HG03342 (cell line): ENCODE measurements around the gene MAP7D2.
"Not testable (repeated sequence)": the region's sequence is repeated elsewhere in the genome, so short reads cannot be mapped to it uniquely, and the experiment has no call there.

ENCODE experiments used
- ATAC-seq: cut with Tn5 transposase; IDR thresholded peaks from one replicate; pipeline ENCODE4 v1.9.1; 2021; ENCODE audit warnings: mild to moderate bottlenecking, moderate library complexity; ENCODE audit not compliant: unreplicated experiment

The MAP7D2 gene

GRCh38 chrX:20116577-20117240 is at the start of gene MAP7D2:
Gene MAP7D2, minus strand, starts transcription at chrX:20116907. Its CDS starts 28 bp downstream, at chrX:20116879.
- ATAC-seq, result no peak

- ATAC-seq, result not testable (repeated sequence)
Measured at GRCh38 chrX:20162516-20162915, 45.8 kb upstream of the MAP7D2 start.

GRCh38 chrX:20159797-20160385 is 43.2 kb upstream of the MAP7D2 start:
- no peak for ATAC-seq

DNA sequence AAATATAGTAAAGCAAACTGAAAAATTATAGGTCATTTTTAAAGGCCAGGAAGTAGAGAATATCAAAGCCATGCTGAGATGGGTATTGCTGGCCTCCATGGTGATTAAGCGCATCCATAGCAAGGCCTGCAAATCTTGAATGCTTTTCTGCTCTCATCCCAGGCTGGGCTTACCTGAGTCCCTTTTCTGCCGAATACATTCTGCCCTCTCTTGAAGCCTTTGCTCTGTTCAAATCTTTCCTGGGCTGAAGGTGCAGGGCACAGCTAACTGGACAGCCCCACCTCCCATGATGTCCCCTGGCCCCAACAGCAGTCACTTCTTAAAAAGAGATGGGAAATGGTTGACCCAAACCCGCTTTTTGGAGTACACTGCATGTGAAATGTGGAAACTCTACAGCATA is 35.0 kb upstream of the MAP7D2 start:
- ATAC-seq, result no peak

GRCh38 chrX:20149326-20149725 is 32.6 kb upstream of the MAP7D2 start:
- no peak for ATAC-seq

- ATAC-seq, result no peak
Measured at GRCh38 chrX:20147561-20147960, 30.9 kb upstream of the MAP7D2 start.

DNA sequence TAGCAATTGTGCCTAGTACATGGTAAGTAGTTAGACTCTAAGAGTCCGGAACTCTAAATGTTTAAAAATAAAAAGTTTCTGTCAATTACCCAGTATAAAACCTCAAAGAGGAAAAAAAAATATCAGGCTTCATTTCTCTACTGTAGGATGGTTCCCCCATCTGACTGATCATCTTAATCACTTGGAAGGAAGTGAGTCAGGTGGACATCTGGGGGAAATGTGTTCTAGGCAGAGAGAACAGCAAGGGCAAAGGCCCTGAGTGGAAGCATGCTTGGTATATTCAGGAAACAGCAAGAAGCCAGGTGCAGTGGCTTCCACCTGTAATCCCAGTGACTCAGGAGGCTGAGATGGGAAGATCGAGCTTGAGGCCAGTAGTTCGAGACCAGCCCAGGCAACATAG is 27.8 kb upstream of the MAP7D2 start:
- ATAC-seq, result no peak

- ATAC-seq, result no peak
Measured at GRCh38 chrX:20143561-20143960, 26.9 kb upstream of the MAP7D2 start.

GRCh38 chrX:20143111-20143510 is 26.4 kb upstream of the MAP7D2 start:
- no peak for ATAC-seq

DNA sequence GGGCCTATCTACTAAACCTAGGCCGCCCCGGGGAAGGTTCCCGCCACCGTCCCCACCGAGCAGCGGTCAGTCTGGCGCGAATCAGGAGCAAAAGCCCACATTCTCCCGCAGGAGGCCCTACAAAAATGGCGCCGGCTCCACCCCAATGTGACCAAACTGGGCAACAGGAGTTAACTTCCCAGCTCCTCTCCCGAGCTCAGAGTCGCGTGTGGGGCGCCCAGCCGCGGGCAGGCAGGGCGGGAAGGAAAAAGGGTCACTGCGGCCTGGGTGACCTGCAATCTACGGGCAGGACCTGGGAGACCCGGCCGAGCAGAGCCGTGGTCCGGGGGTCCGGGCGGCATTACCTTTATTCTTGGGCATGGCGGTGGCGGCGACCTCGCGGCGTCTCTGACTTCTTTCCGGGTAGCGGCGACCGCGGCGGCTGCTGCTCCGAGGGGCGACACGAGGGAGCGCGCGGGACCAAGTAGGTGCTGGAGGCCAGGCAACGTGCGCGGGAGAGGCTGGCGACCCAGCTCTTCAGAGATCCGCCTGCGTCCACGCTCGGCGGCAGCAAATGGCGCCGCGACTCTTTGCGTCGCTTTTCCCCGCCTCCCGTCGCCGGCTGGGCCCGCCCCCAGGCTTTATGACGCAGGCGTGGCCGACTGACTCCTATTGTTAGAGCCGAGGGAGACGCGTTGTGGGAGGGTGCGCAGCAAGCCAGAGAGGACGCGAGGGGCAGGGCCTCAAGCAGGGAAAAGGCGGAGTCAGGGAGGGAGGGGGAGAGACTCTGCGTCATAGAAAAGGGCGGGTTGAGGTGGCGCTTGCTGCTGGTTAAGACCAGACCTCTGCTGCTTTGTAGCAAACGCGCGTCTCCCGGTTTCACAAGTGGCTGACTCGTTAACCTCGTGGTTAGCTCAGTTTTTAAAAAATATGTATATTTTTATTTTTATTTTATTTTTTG is 24.8 kb upstream of the MAP7D2 start, which contains the start of gene EIF1AX:
Gene EIF1AX, minus strand, starts transcription at position 558 of the 940 bp plus-strand sequence. Its CDS starts 198 bp downstream, at position 360.
- ATAC-seq, result peak; percentile 99

DNA sequence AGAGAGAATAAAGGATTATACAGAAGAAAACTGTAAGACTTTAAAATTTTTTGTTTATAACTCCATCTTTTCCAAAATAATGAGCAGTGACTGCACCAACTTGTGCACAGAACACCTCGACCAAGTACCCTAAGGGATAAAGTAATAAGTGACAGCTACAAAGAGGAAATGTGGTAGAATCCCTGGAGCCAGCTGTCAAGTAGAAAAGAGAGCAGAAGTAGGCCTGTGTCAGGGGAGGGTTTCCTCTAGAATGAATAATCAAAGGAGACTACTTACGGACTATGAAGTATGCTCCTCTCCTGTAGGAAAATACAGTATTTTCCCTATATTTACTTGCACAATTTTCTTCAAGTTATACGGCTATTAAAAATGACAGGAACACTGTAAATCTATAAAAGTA is 23.7 kb upstream of the MAP7D2 start:
- no peak for ATAC-seq

DNA sequence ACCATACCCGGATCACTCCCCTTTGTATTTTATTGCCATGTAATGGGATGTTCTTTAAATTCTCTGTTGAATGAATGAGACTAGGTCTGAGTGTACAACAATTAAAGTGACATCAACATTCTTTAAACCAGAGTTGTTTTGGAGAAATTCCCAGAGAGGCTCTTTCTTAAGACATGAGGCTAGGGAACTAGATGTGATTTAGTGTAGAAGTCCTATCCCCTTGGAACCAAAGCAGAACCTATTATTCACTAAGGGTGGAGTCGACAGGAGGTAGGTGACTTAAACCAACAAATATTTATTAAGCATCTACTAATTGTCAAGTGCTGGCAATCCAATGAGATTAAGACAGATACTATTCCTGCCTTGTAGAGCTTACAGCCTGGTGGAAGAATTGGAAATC is 23.3 kb upstream of the MAP7D2 start:
- no peak for ATAC-seq

DNA sequence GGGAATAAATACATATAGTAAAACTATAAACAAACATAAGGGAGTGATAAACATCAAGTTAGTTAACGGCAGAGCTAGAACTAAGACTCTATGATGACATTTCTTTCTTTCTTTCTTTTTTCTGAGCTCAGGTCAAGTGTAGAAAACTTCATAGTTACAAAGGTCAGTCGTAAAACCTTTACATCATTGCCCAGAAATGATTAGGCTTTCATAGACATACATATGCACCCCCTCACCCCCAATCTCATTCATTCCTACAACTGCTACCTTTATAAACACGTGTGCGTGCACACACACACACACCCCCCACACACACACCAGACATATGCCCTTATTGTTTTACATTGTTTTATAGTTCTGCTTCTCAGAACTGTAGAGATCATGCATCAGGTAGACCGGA is 19.2 kb upstream of the MAP7D2 start:
- no peak for ATAC-seq

DNA sequence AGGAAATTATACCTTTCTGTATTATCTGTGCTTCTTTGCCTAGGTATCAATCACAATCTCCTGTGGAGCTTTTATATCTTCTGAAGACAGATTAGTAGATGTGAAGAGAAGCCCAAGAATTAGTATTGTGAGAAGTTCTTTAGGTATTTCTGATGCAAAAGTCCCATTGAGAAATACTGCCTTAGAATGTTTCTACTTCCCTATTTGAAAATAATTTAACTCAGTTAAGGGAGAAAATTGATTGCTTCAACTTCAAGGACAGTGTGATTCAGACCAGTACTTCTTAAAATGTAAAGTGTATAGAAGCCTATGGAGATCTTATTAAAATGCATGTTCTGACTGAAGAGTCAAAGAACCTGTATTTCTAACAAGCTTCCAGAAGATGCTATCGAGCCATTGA is 16.0 kb upstream of the MAP7D2 start:
- no peak for ATAC-seq

DNA sequence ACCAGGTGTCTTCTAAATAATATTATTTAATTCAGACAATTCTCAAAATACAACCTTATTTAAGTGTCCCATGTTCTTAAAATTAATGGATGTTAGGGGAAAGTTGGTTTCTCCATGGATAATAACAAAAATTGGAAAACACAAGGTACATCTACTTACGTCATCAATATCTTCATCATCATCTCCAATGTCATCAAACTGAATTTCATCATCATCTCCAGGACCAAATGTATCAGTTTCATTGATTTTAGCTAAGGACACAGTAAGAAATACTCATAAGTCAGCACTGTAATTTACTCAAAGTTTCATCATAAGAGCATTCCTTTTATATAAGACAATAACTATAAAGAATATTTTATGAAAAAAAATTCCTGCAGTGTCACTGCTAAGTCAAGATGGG is 13.7 kb upstream of the MAP7D2 start:
- ATAC-seq, result no peak

- ATAC-seq, result no peak
Measured at GRCh38 chrX:20129547-20129946, 12.8 kb upstream of the MAP7D2 start.

DNA sequence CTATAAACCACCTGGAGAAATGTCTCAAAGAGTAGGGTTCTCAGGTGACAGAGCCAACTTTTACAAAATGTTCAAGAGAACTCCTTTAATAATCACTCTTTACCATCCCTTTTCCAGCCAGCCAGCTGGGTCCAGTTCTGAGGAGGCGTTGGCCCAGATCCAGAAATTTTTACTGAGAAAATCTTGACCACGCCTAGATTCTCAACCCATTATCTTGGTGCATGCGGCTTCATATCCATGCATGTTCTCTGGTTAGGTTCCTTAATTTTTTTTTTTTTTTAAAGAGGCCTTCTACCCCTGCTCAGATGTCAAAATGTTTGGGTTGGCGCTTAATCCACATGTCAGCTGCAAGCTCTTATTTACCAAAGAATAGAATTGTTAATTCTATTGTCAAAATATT is 12.0 kb upstream of the MAP7D2 start:
- ATAC-seq, result no peak

GRCh38 chrX:20127440-20127839 is 10.7 kb upstream of the MAP7D2 start:
- peak; percentile 61 for ATAC-seq

DNA sequence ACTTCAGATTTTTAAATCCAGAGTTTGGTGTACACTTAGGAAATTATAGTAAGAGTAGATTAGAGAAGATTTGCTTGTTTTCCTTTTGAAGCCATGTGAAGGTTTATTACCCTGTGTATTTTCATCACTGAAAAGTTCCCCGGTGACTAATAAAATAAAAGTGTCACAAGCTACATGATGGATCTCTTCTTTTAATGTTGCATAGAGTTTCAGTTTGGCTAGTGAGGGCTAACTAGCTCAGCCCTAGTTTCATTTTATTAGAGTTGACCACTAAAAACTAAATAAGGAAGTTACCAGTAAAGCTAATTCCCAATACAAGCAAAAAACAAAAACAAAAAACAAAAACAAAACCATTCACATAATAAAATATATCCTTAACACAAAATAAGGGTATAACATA is 10.1 kb upstream of the MAP7D2 start:
- not testable (repeated sequence) for ATAC-seq

DNA sequence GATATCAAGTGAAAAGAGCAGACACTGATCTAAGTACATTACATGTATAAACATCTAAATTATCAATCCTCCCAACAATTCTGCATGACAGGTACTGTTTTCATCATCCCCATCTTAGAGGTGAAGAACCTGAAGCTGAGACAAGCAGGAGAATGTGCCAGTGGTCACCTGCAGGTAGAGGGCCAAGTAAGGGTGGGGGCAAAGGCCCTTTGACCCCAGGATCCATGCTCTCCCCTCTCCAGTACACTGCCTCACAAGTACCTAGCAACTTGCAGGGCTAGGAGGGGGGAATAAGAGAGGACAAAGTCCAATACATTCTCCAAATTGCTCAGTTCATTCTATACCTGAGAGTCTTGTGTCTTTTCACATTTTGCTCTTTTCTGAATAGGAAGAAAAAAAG is 8.3 kb upstream of the MAP7D2 start:
- no peak for ATAC-seq

DNA sequence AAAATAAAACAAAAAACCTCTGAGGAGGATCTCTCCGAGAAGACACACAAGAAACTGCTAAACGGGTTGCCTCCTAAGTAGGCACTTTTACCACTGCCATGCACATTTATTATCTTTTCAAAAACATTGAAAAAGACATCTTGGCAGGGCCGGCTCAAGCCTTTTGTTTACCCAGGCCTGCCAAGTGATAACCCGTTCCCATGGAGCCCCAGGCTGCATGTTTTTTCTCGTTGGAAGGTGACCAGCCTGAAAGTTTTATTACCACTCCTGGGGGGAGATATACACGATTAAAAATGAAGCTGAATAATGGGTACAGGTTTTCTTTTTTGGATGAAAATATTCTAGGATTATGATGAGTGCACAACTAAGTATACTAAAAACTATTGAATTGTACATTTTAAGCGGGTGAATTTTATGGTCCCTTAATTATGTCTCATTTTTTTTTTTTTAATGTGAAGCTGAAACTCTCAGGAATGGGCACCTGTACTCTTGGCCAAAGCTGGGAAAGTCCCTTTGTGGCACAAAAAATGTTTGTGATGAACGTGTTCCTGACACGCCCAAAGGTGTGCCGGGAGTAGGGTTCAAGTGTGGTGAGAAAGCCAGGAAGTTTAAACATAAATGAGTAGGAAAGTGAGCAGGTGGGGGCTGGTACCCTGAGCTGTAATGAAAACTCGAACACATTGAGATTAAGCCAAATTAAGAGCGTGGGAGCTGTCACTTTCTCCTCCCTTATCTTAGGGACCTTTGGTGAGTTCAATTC is 1.5 kb upstream of the MAP7D2 start:
- no peak for ATAC-seq
